ENCODE data around the gene TAF12.
"Not testable (repeated sequence)": the region's sequence is repeated elsewhere in the genome, so short reads cannot be mapped to it uniquely, and the experiment has no call there.

TAF12 gene

GRCh38 chr1:28642847-28643635 lies at the start of gene TAF12:
TSS of gene TAF12 (minus strand) at chr1:28643067. CDS start at chr1:28622081, 20,986 bp downstream.
- DNase-seq (ENCODE audit: low spot score): peak; percentile 96

GRCh38 chr1:28691627-28692026 lies 48.8 kb upstream of the TAF12 start:
- DNase-seq (ENCODE audit: low spot score): not testable (repeated sequence)

- no peak for DNase-seq (ENCODE audit: low spot score)
Observed at GRCh38 chr1:28684937-28685336, 42.1 kb upstream of the TAF12 start.

GRCh38 chr1:28682840-28683239 lies 40.0 kb upstream of the TAF12 start:
- DNase-seq (ENCODE audit: low spot score): no peak

GRCh38 chr1:28680151-28680550 lies 37.3 kb upstream of the TAF12 start:
- no peak for DNase-seq (ENCODE audit: low spot score)

GRCh38 chr1:28675924-28676257 lies 33.0 kb upstream of the TAF12 start:
- no peak for DNase-seq (ENCODE audit: low spot score)

- not testable (repeated sequence) for DNase-seq (ENCODE audit: low spot score)
Observed at GRCh38 chr1:28672971-28673370, 30.1 kb upstream of the TAF12 start.

- DNase-seq (ENCODE audit: low spot score): no peak
Observed at GRCh38 chr1:28671254-28671780, 28.4 kb upstream of the TAF12 start.

- DNase-seq (ENCODE audit: low spot score): peak; percentile 15
Observed at GRCh38 chr1:28668956-28669723, 26.3 kb upstream of the TAF12 start.

GRCh38 chr1:28668191-28668955 lies 25.5 kb upstream of the TAF12 start, which contains the start of gene GMEB1:
TSS of gene GMEB1 (plus strand) at chr1:28668784. CDS start at chr1:28683613, 14,829 bp downstream.
- peak; percentile 91 for DNase-seq (ENCODE audit: low spot score)

- DNase-seq (ENCODE audit: low spot score): no peak
Observed at GRCh38 chr1:28666806-28667205, 23.9 kb upstream of the TAF12 start.

GRCh38 chr1:28663871-28664470 lies 21.1 kb upstream of the TAF12 start:
- no peak for DNase-seq (ENCODE audit: low spot score)

- DNase-seq (ENCODE audit: low spot score): no peak
Observed at GRCh38 chr1:28656335-28656734, 13.5 kb upstream of the TAF12 start.

- DNase-seq (ENCODE audit: low spot score): not testable (repeated sequence)
Observed at GRCh38 chr1:28655448-28656311, 12.8 kb upstream of the TAF12 start.

- peak; percentile 46 for DNase-seq (ENCODE audit: low spot score)
Observed at GRCh38 chr1:28653870-28654269, 11.0 kb upstream of the TAF12 start.

- DNase-seq (ENCODE audit: low spot score): not testable (repeated sequence)
Observed at GRCh38 chr1:28653063-28653462, 10.2 kb upstream of the TAF12 start.

GRCh38 chr1:28648474-28649198 lies 5.8 kb upstream of the TAF12 start, which contains the start of gene RNU11:
TSS of gene RNU11 (plus strand) at chr1:28648600.
- DNase-seq (ENCODE audit: low spot score): peak; percentile 91

- peak; percentile 91 for DNase-seq (ENCODE audit: low spot score)
Observed at GRCh38 chr1:28648008-28648473, 5.2 kb upstream of the TAF12 start.

GRCh38 chr1:28646040-28646439 lies 3.2 kb upstream of the TAF12 start:
- DNase-seq (ENCODE audit: low spot score): no peak

- DNase-seq (ENCODE audit: low spot score): not testable (repeated sequence)
Observed at GRCh38 chr1:28645406-28645805, 2.5 kb upstream of the TAF12 start.

All from hematopoietic multipotent progenitor cell treated with erythropoietin and hydrocortisone succinate and interleukin-3 and kit ligand, for 15 days (in vitro differentiated cells).